IPS-18a (cell line): ENCODE results near the gene SSTR5.
"Not testable (repeated sequence)": the region's sequence is repeated elsewhere in the genome, so short reads cannot be mapped to it uniquely, and the experiment has no call there.

Source experiments
- H3K27ac ChIP-seq: one replicate; pipeline ENCODE4 v1.5.1; 2013; ENCODE audit warnings: low read length
- H3K27me3 ChIP-seq: one replicate; pipeline ENCODE4 v1.6.1; 2013; ENCODE audit warnings: mild to moderate bottlenecking, low read length; ENCODE audit not compliant: control insufficient read depth, insufficient read depth
- H3K36me3 ChIP-seq: one replicate; pipeline ENCODE4 v1.6.1; 2013; ENCODE audit warnings: low read depth, low read length; ENCODE audit not compliant: control insufficient read depth
- H3K4me1 ChIP-seq: one replicate; pipeline ENCODE4 v1.6.1; 2013; ENCODE audit warnings: low read depth, low read length; ENCODE audit not compliant: control insufficient read depth
- H3K4me3 ChIP-seq: one replicate; pipeline ENCODE4 v1.5.1; 2013; ENCODE audit warnings: low read length
- H3K9ac ChIP-seq: one replicate; pipeline ENCODE4 v1.6.1; 2013; ENCODE audit warnings: mild to moderate bottlenecking, low read length, moderate library complexity
- H3K9me3 ChIP-seq: one replicate; pipeline ENCODE4 v1.6.1; 2013; ENCODE audit warnings: low read depth, low read length; ENCODE audit not compliant: control insufficient read depth

The SSTR5 gene

GRCh38 chr16:1089822-1090619 is 17.5 kb downstream of the SSTR5 start:
- no peak overlapping the region for H3K4me3 ChIP-seq
- no peaks in the 10 kb centered on the region for H3K9me3 ChIP-seq
- H3K36me3 ChIP-seq: no peaks in the 10 kb centered on the region
- H3K9ac ChIP-seq: no peak overlapping the region
- no peak overlapping the region for H3K27ac ChIP-seq
- no peaks in the 10 kb centered on the region for H3K4me1 ChIP-seq
- H3K27me3 ChIP-seq: no peaks in the 10 kb centered on the region

- Histone ChIP-seq H3K27ac (no peak overlapping the region), H3K4me1 (no peaks in the 10 kb centered on the region), H3K27me3 (no peaks in the 10 kb centered on the region), H3K4me3 (no peak overlapping the region), H3K36me3 (no peaks in the 10 kb centered on the region), H3K9me3 (no peaks in the 10 kb centered on the region), H3K9ac (no peak overlapping the region)
These were observed 18.4 kb downstream of the SSTR5 start for GRCh38 chr16:1090620-1091587.

GRCh38 chr16:1091992-1092552 is 19.5 kb downstream of the SSTR5 start:
- H3K9ac ChIP-seq: no peak overlapping the region
- no peak overlapping the region for H3K27ac ChIP-seq

GRCh38 chr16:1092685-1093283 is 20.2 kb downstream of the SSTR5 start:
- H3K27me3 ChIP-seq, H3K36me3 ChIP-seq, H3K9ac ChIP-seq, H3K9me3 ChIP-seq, H3K27ac ChIP-seq, H3K4me3 ChIP-seq, H3K4me1 ChIP-seq: not testable (repeated sequence)

More at GRCh38 chr16:1091992-1092552, 19.5 kb downstream of the SSTR5 start:
- no peaks in the 10 kb centered on the region for H3K9me3 ChIP-seq
- H3K27me3 ChIP-seq: no peaks in the 10 kb centered on the region
- no peak overlapping the region for H3K4me3 ChIP-seq
- no peaks in the 10 kb centered on the region for H3K36me3 ChIP-seq
- no peaks in the 10 kb centered on the region for H3K4me1 ChIP-seq

GRCh38 chr16:1093284-1094123 is 21.0 kb downstream of the SSTR5 start:
- Histone ChIP-seq H3K4me3 (no peak overlapping the region), H3K36me3 (no peaks in the 10 kb centered on the region), H3K4me1 (no peaks in the 10 kb centered on the region), H3K9ac (no peak overlapping the region), H3K9me3 (no peaks in the 10 kb centered on the region), H3K27me3 (no peaks in the 10 kb centered on the region), H3K27ac (no peak overlapping the region)

GRCh38 chr16:1094124-1094479 is 21.6 kb downstream of the SSTR5 start:
- Histone ChIP-seq H3K4me1 (no peaks in the 10 kb centered on the region), H3K9ac (no peak overlapping the region), H3K27ac (no peak overlapping the region), H3K27me3 (no peaks in the 10 kb centered on the region), H3K9me3 (no peaks in the 10 kb centered on the region), H3K4me3 (no peak overlapping the region), H3K36me3 (no peaks in the 10 kb centered on the region)

GRCh38 chr16:1094601-1095449 is 22.3 kb downstream of the SSTR5 start:
- Histone ChIP-seq H3K27ac (no peak overlapping the region), H3K27me3 (no peaks in the 10 kb centered on the region)

GRCh38 chr16:1095450-1096168 is 23.1 kb downstream of the SSTR5 start:
- Histone ChIP-seq H3K9me3 (no peaks in the 10 kb centered on the region), H3K4me1 (no peaks in the 10 kb centered on the region), H3K9ac (no peak overlapping the region), H3K27ac (no peak overlapping the region), H3K4me3 (no peak overlapping the region), H3K36me3 (no peaks in the 10 kb centered on the region), H3K27me3 (no peaks in the 10 kb centered on the region)

More at GRCh38 chr16:1094601-1095449, 22.3 kb downstream of the SSTR5 start:
- no peak overlapping the region for H3K9ac ChIP-seq
- no peaks in the 10 kb centered on the region for H3K9me3 ChIP-seq
- H3K4me1 ChIP-seq: no peaks in the 10 kb centered on the region
- H3K4me3 ChIP-seq: no peak overlapping the region
- no peaks in the 10 kb centered on the region for H3K36me3 ChIP-seq

- Histone ChIP-seq H3K27ac (no peak within 1 kb of the TSS), H3K36me3 (no peaks in the 10 kb centered on the region), H3K9ac (no peak within 1 kb of the TSS), H3K9me3 (no peaks in the 10 kb centered on the region), H3K4me1 (no peaks in the 10 kb centered on the region), H3K4me3 (no peak within 1 kb of the TSS), H3K27me3 (no peaks in the 10 kb centered on the region)
These were observed 23.9 kb downstream of the SSTR5 start, which contains the start of gene C1QTNF8 for GRCh38 chr16:1096169-1097082. Gene C1QTNF8, minus strand, starts transcription at chr16:1096244. Its CDS starts 1,322 bp downstream, at chr16:1094922.
